Germinal center (tissue), 1 donor: ENCODE measurements around the gene SZT2.
"Not testable (repeated sequence)": the region's sequence is repeated elsewhere in the genome, so short reads cannot be mapped to it uniquely, and the experiment has no call there.

ENCODE experiments used
- DNase-seq: peaks from one replicate; pipeline ENCODE4 v3.0.0; 2012; ENCODE audit warnings: mixed read lengths, low spot score

The SZT2 gene

GRCh38 chr1:43454270-43455011 is 64.7 kb downstream of the SZT2 start:
- peak; percentile 93 for DNase-seq

- no peak for DNase-seq
Observed at GRCh38 chr1:43455213-43455889, 65.7 kb downstream of the SZT2 start.

- DNase-seq, result not testable (repeated sequence)
Observed at GRCh38 chr1:43458379-43458778, 68.7 kb downstream of the SZT2 start.

- DNase-seq, result no peak
Observed at GRCh38 chr1:43460988-43461693, 71.4 kb downstream of the SZT2 start.

GRCh38 chr1:43463479-43463878 is 73.8 kb downstream of the SZT2 start:
- no peak for DNase-seq

GRCh38 chr1:43464681-43465504 is 75.2 kb downstream of the SZT2 start:
- DNase-seq, result no peak

GRCh38 chr1:43465505-43466067 is 75.9 kb downstream of the SZT2 start:
- DNase-seq, result no peak

GRCh38 chr1:43466403-43466802 is 76.7 kb downstream of the SZT2 start:
- DNase-seq, result no peak

GRCh38 chr1:43468414-43468813 is 78.7 kb downstream of the SZT2 start:
- DNase-seq, result no peak

- DNase-seq, result no peak
Observed at GRCh38 chr1:43469932-43470331, 80.2 kb downstream of the SZT2 start.

- DNase-seq, result no peak
Observed at GRCh38 chr1:43472087-43472462, 82.4 kb downstream of the SZT2 start.

- DNase-seq, result not testable (repeated sequence)
Observed at GRCh38 chr1:43472463-43473151, 82.9 kb downstream of the SZT2 start.

- no peak for DNase-seq
Observed at GRCh38 chr1:43473463-43473862, 83.8 kb downstream of the SZT2 start.

- DNase-seq, result not testable (repeated sequence)
Observed at GRCh38 chr1:43475611-43476401, 86.1 kb downstream of the SZT2 start.

GRCh38 chr1:43477716-43478115 is 88.0 kb downstream of the SZT2 start:
- no peak for DNase-seq

GRCh38 chr1:43479414-43479813 is 89.7 kb downstream of the SZT2 start:
- no peak for DNase-seq

GRCh38 chr1:43481491-43481890 is 91.8 kb downstream of the SZT2 start:
- DNase-seq, result no peak

- DNase-seq, result no peak
Observed at GRCh38 chr1:43482215-43482614, 92.5 kb downstream of the SZT2 start.

- no peak for DNase-seq
Observed at GRCh38 chr1:43484367-43484766, 94.7 kb downstream of the SZT2 start.

- DNase-seq, result no peak
Observed at GRCh38 chr1:43488165-43488564, 98.5 kb downstream of the SZT2 start.
